H1 (cell line): ENCODE data around the gene MMP28. TPM values are rescaled to one million over a fixed set of nuclear protein-coding genes. Genes with fewer than 3 reads are reported as not detected.
A peak's percentile ranks its signal among the peaks of the same experiment; 100 is the strongest.

Experiments
- CTCF ChIA-PET: fragments of 300-600 bp; sonication (Branson Sonifier 250); formaldehyde crosslinking; loops from one replicate; lab custom pipeline; 2021; ENCODE audit not compliant: partially characterized antibody; lab: Charles Lee
- POLR2A ChIA-PET: fragments of 300-600 bp; sonication (Branson Sonifier 250); formaldehyde crosslinking; loops from one replicate; lab custom pipeline; 2021; ENCODE audit warnings: inconsistent platforms; ENCODE audit not compliant: partially characterized antibody; lab: Charles Lee
- DNase-seq, 2 experiments: peaks; one replicate each; pipeline versions ENCODE4 v3.0.0 to v3.0.0-alpha.2; 2010 to 2022; ENCODE audit warnings: low spot score in 2 of 2, low read depth in 1 of 2, mixed read lengths in 1 of 2
- FAIRE-seq: peaks from 2 replicates; lab custom pipeline; 2011; peaks lifted over from hg19 to GRCh38; lab: Jason Lieb, UNC
- H2AFZ ChIP-seq: 2 replicates; pipeline ENCODE4 v1.8.1; 2012; ENCODE audit warnings: low read length, inconsistent platforms
- H2AK5ac ChIP-seq: 2 replicates; pipeline ENCODE4 v1.6.1; 2013; ENCODE audit warnings: low read depth, low read length
- H2BK120ac ChIP-seq: replicated peaks from 2 replicates; pipeline ENCODE3; 2013; ENCODE audit warnings: low read depth, low read length, inconsistent platforms
- H2BK12ac ChIP-seq: 2 replicates; pipeline ENCODE4 v1.6.1; 2013; ENCODE audit warnings: low read depth, low read length
- H2BK15ac ChIP-seq: 2 replicates; pipeline ENCODE4 v1.6.1; 2013; ENCODE audit warnings: low read length
- H2BK20ac ChIP-seq: 2 replicates; pipeline ENCODE4 v1.6.1; 2013; ENCODE audit warnings: low read length
- H2BK5ac ChIP-seq: 2 replicates; pipeline ENCODE4 v1.6.1; 2013; ENCODE audit warnings: low read depth, low read length
- H3K14ac ChIP-seq: 2 replicates; pipeline ENCODE4 v1.6.1; 2013; ENCODE audit warnings: inconsistent platforms; ENCODE audit not compliant: insufficient read length
- H3K18ac ChIP-seq: 2 replicates; pipeline ENCODE4 v1.6.1; 2013; ENCODE audit warnings: low read length; ENCODE audit errors: extremely low read depth
- H3K23ac ChIP-seq: 2 replicates; pipeline ENCODE4 v1.6.1; 2013; ENCODE audit warnings: inconsistent platforms; ENCODE audit not compliant: insufficient read length
- H3K23me2 ChIP-seq: 2 replicates; pipeline ENCODE4 v1.6.1; 2013; ENCODE audit warnings: low read depth, low read length
- H3K27ac ChIP-seq: 2 replicates; pipeline ENCODE4 v1.6.1; 2011; ENCODE audit warnings: low read depth, low read length, inconsistent platforms
- H3K27me3 ChIP-seq, 4 experiments: replicated peaks in 1 of 4; 1 replicate in 1 of 4; 2 replicates in 3 of 4; pipeline versions ENCODE4 v1.6.1 to v1.8.1; 2011 to 2013; ENCODE audit warnings: low read length in 3 of 4, mild to moderate bottlenecking in 3 of 4, inconsistent platforms in 2 of 4, mixed read lengths in 2 of 4, moderate library complexity in 1 of 4; ENCODE audit not compliant: control insufficient read depth in 3 of 4, insufficient read depth in 3 of 4; ENCODE audit errors: extremely low read depth in 1 of 4
- H3K36me3 ChIP-seq, 4 experiments: 2 replicates each; pipeline versions ENCODE4 v1.6.1 to v1.8.1; 2011 to 2013; ENCODE audit warnings: mild to moderate bottlenecking in 4 of 4, low read length in 3 of 4, moderate library complexity in 2 of 4, control low read depth in 1 of 4, inconsistent platforms in 1 of 4; ENCODE audit not compliant: insufficient read depth in 4 of 4, control insufficient read depth in 2 of 4
- H3K4ac ChIP-seq: replicated peaks from 2 replicates; pipeline ENCODE3; 2013; ENCODE audit warnings: low read length, low read depth, mixed read lengths, inconsistent platforms; ENCODE audit not compliant: insufficient read length
- H3K4me1 ChIP-seq, 4 experiments: replicated peaks in 1 of 4; 1 replicate in 1 of 4; 2 replicates in 3 of 4; pipeline versions ENCODE4 v1.6.1 to v1.8.1; 2011 to 2013; ENCODE audit warnings: low read length in 3 of 4, inconsistent platforms in 2 of 4, mixed read lengths in 1 of 4; ENCODE audit not compliant: insufficient read depth in 4 of 4, control insufficient read depth in 3 of 4
- H3K4me2 ChIP-seq, 2 experiments: 2 replicates each; pipeline versions ENCODE4 v1.6.1 to v1.8.1; 2011 to 2013; ENCODE audit warnings: low read depth in 2 of 2, low read length in 2 of 2, control low read depth in 1 of 2, inconsistent platforms in 1 of 2, mild to moderate bottlenecking in 1 of 2; ENCODE audit not compliant: insufficient read depth in 1 of 2
- H3K4me3 ChIP-seq, 4 experiments: fragments of 200-600, 300-600 bp in 1 of 4; sonication (generic), shearing (Covaris generic), sonication (Bioruptor Twin) in 1 of 4; 2 replicates each; pipeline versions ENCODE4 v1.5.1 to v1.8.1; 2011 to 2016; ENCODE audit warnings: low read length in 4 of 4, low read depth in 3 of 4, control low read depth in 2 of 4, inconsistent platforms in 2 of 4, mild to moderate bottlenecking in 2 of 4, mixed read lengths in 1 of 4, moderate library complexity in 1 of 4; ENCODE audit not compliant: insufficient read depth in 2 of 4; ENCODE audit errors: extremely low read depth in 1 of 4
- H3K56ac ChIP-seq: replicated peaks from 2 replicates; pipeline ENCODE3; 2013; ENCODE audit warnings: low read depth, mild to moderate bottlenecking, mixed read lengths, low read length, inconsistent platforms; ENCODE audit not compliant: insufficient read length
- H3K79me1 ChIP-seq: 2 replicates; pipeline ENCODE4 v1.6.1; 2013; ENCODE audit warnings: low read depth, low read length, control low read depth
- H3K79me2 ChIP-seq, 2 experiments: 2 replicates each; pipeline versions ENCODE4 v1.6.1 to v1.8.1; 2012 to 2013; ENCODE audit warnings: low read length in 2 of 2, mild to moderate bottlenecking in 2 of 2, inconsistent platforms in 1 of 2; ENCODE audit not compliant: insufficient read depth in 2 of 2, control insufficient read depth in 1 of 2
- H3K9ac ChIP-seq, 4 experiments: replicated peaks in 1 of 4; 1 replicate in 1 of 4; 2 replicates in 3 of 4; pipeline versions ENCODE4 v1.6.1 to v1.8.1; 2011 to 2013; ENCODE audit warnings: low read depth in 3 of 4, low read length in 3 of 4, control low read depth in 2 of 4, mild to moderate bottlenecking in 2 of 4, moderate library complexity in 2 of 4, inconsistent platforms in 1 of 4; ENCODE audit errors: extremely low read depth in 1 of 4
- H3K9me3 ChIP-seq, 2 experiments: 2 replicates each; pipeline versions ENCODE4 v1.6.1 to v1.8.1; 2012 to 2013; ENCODE audit warnings: mild to moderate bottlenecking in 2 of 2, moderate library complexity in 2 of 2, control low read depth in 1 of 2, inconsistent platforms in 1 of 2, low read depth in 1 of 2, low read length in 1 of 2, mixed read lengths in 1 of 2; ENCODE audit not compliant: insufficient read depth in 2 of 2
- H4K20me1 ChIP-seq, 2 experiments: replicated peaks in 1 of 2; 2 replicates each; pipeline versions ENCODE3 to v1.8.1; 2011 to 2013; ENCODE audit warnings: inconsistent platforms in 2 of 2, low read length in 2 of 2, mild to moderate bottlenecking in 1 of 2; ENCODE audit not compliant: insufficient read depth in 2 of 2, control insufficient read depth in 1 of 2
- H4K5ac ChIP-seq: 2 replicates; pipeline ENCODE4 v1.6.1; 2013; ENCODE audit warnings: low read length, low read depth, mixed read lengths, inconsistent platforms; ENCODE audit not compliant: insufficient read length
- H4K8ac ChIP-seq: 2 replicates; pipeline ENCODE4 v1.8.0; 2013; ENCODE audit warnings: mild to moderate bottlenecking, moderate library complexity, low read length, inconsistent platforms; ENCODE audit not compliant: insufficient read depth; ENCODE audit errors: extremely low read depth
- H4K91ac ChIP-seq: replicated peaks from 2 replicates; pipeline ENCODE3; 2013; ENCODE audit warnings: low read length, mixed read lengths, inconsistent platforms; ENCODE audit not compliant: insufficient read length
- BRCA1 ChIP-seq: IDR thresholded peaks from 2 replicates; pipeline ENCODE4 v1.6.1; 2012; ENCODE audit warnings: low read depth, low read length, improper control_type of control experiment
- EGR1 ChIP-seq: IDR thresholded peaks from 2 replicates; pipeline ENCODE4 v1.6.1; 2011; ENCODE audit warnings: low read depth, low read length, borderline replicate concordance
- GABPA ChIP-seq: IDR thresholded peaks from 2 replicates; pipeline ENCODE4 v1.6.1; 2011; ENCODE audit warnings: mild to moderate bottlenecking, low read length, moderate library complexity, borderline replicate concordance; ENCODE audit not compliant: insufficient read depth
- KDM5A ChIP-seq: fragments of 200-600 bp; IDR thresholded peaks from 2 replicates; pipeline ENCODE4 v1.7.1; 2012; ENCODE audit warnings: mild to moderate bottlenecking, low read length, inconsistent platforms, mixed read lengths
- RBBP5 ChIP-seq: IDR thresholded peaks from 2 replicates; pipeline ENCODE4 v1.7.1; 2012; ENCODE audit warnings: low read depth, mild to moderate bottlenecking, inconsistent platforms, low read length, moderate library complexity, borderline replicate concordance
- YY1 ChIP-seq: IDR thresholded peaks from 2 replicates; pipeline ENCODE4 v1.6.1; 2011; ENCODE audit warnings: low read depth, mild to moderate bottlenecking, low read length
- WGBS, 2 experiments: shearing (Covaris generic) in 1 of 2; methylation state at CpG; one replicate each; pipeline versions ENCODE4 v1.1.6 to v1.1.7; 2013 to 2015; ENCODE audit warnings: low lambda C conversion rate in 2 of 2, mixed read lengths in 2 of 2, inconsistent platforms in 1 of 2, low coverage in 1 of 2, missing lambda C conversion rate in 1 of 2; ENCODE audit not compliant: insufficient replicate concordance in 2 of 2, insufficient coverage in 1 of 2, insufficient read length in 1 of 2; ENCODE audit errors: extremely low coverage in 1 of 2, missing lambda C conversion rate in 1 of 2; 5-methylcytosine and 5-hydroxymethylcytosine counted together
- polyA plus RNA-seq, 7 experiments: library from polyadenylated mRNA; depleted of rRNA in 3 of 7; stranded (reverse) in 5 of 7; unstranded in 2 of 7; fragments of >200 nt in 5 of 7; fragments of 200-250 nt in 2 of 7; gene quantifications; 1 replicate in 5 of 7; 2 replicates in 1 of 7; 4 replicates in 1 of 7; pipeline versions ENCODE4 v1.2.1 to v1.2.3, GENCODE V29; 2011 to 2013; ENCODE audit warnings: missing spikeins in 2 of 7, mixed read lengths in 2 of 7
- total RNA-seq: library from RNA; stranded (reverse); fragmentation: NEBNext Ultra II Directional; extraction: Animal tissue kit (Norgen Biotek cat#: 25700); gene quantifications from 2 replicates; pipeline ENCODE4 v1.2.1, GENCODE V29; 2021
- TF ChIP-seq, protein P1 (sequence below), 3 experiments: IDR thresholded peaks; 1 replicate in 2 of 3; 2 replicates in 1 of 3; pipeline versions ENCODE4 v1.5.1 to v1.6.1; 2011; ENCODE audit warnings: low read length in 3 of 3, mild to moderate bottlenecking in 3 of 3, inconsistent platforms in 2 of 3, low read depth in 1 of 3, moderate library complexity in 1 of 3; ENCODE audit not compliant: insufficient read depth in 1 of 3; ENCODE audit errors: control extremely low read depth in 1 of 3

The MMP28 gene
- total and polyA plus RNA-seq, 2 of the 8 experiments (the other 6 are each of a cell fraction or from before 2014, with no cell fraction given): not detected

DNA sequence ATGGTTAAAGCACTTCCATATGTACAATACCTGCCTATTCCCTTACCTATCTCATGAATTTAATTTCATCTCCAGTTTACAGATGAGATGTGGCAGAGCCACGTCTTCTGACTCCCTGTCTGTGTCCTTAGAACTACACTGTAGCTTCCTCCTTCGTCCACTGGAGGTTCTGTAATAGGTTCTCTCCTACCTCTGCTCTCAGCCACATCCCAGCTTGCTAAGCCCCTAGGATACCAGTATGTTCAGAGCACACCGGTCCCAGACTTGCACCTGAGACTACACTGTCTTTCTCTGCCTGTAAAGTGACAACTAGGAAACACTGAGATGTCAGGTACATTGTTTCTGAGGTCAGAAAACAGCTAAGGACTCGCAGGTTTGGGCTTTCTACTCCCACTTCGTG, 67.8 kb downstream of the MMP28 start:
- DNase-seq (no peak), FAIRE-seq (no peak)
- Histone ChIP-seq H3K36me3 (peaks cover 0 to 18% (median 10%) of the 10 kb centered on the region in 4 experiments; a peak in 7 of 8 replicates), H3K23ac (no peak overlapping the region), H2AK5ac (no peak overlapping the region), H4K20me1 (peaks cover 0 to 2% of the 10 kb centered on the region in 2 experiments), H4K5ac (no peak overlapping the region), H3K4ac (no peak overlapping the region), H3K79me2 (no peaks in the 10 kb centered on the region), H4K8ac (no peak overlapping the region), H3K9me3 (no peaks in the 10 kb centered on the region), H3K56ac (no peak overlapping the region), H2BK20ac (no peak overlapping the region), H2BK15ac (no peak overlapping the region), H2AFZ (no peak overlapping the region), H2BK12ac (no peak overlapping the region), H3K27me3 (peaks cover 0 to 6% (median 4%) of the 10 kb centered on the region in 4 experiments; a peak in 4 of 7 replicates), H2BK5ac (no peak overlapping the region), H3K14ac (no peak overlapping the region), H3K9ac (no peak overlapping the region), H3K79me1 (0 out of 2 replicates have a peak, but pooled peaks cover 1% of the 10 kb centered on the region), H3K23me2 (peaks cover 9% of the 10 kb centered on the region; the same call in 1 of the 2 replicates), H3K27ac (no peak overlapping the region), H4K91ac (no peak overlapping the region), H2BK120ac (no peak overlapping the region), H3K4me3 (no peak overlapping the region), H3K4me1 (peaks cover 6 to 26% (median 8%) of the 10 kb centered on the region in 4 experiments; a peak in 6 of 7 replicates), H3K4me2 (no peak overlapping the region), H3K18ac (no peak overlapping the region)
- POLR2A ChIA-PET: interaction anchor here (1.0 to 1.1 kb wide), 2 partner anchors 12 to 21 kb away, joined by 3 to 4 read pairs; no protein-coding TSS in a partner anchor
- TF ChIP-seq YY1 (no peak), EGR1 (no peak), KDM5A (no peak), BRCA1 (no peak), RBBP5 (no peak), GABPA (no peak)
- TF ChIP-seq, protein P1, sequence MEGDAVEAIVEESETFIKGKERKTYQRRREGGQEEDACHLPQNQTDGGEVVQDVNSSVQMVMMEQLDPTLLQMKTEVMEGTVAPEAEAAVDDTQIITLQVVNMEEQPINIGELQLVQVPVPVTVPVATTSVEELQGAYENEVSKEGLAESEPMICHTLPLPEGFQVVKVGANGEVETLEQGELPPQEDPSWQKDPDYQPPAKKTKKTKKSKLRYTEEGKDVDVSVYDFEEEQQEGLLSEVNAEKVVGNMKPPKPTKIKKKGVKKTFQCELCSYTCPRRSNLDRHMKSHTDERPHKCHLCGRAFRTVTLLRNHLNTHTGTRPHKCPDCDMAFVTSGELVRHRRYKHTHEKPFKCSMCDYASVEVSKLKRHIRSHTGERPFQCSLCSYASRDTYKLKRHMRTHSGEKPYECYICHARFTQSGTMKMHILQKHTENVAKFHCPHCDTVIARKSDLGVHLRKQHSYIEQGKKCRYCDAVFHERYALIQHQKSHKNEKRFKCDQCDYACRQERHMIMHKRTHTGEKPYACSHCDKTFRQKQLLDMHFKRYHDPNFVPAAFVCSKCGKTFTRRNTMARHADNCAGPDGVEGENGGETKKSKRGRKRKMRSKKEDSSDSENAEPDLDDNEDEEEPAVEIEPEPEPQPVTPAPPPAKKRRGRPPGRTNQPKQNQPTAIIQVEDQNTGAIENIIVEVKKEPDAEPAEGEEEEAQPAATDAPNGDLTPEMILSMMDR (IDR thresholded peaks at IDR 0.05; ENCODE audit: control extremely low read depth in 1 of 3, insufficient read depth in 1 of 3, low read depth in 1 of 3, low read length in 3 of 3): peak in 1 of 3 experiments; percentile 4; a peak in 1 of 4 replicates
- WGBS, 2 experiments: 86% methylated on average over 5 of the region's 5 CpGs; no CpG with 5 or more reads in 1 of the 2 experiments
- CTCF ChIA-PET: interaction anchor here (1.2 to 9.8 kb wide), 8 partner anchors 11 to 131 kb away, joined by 3 to 45 read pairs (median 10); no protein-coding TSS in a partner anchor
